Renal pelvis (tissue), 12 donors: Measurements from ENCODE around the gene CYP2B6. TPM values are rescaled to one million over a fixed set of nuclear protein-coding genes. Genes with fewer than 3 reads are reported as not detected.
A peak's percentile ranks its signal among the peaks of the same experiment; 100 is the strongest.
"Not testable (repeated sequence)": the region's sequence is repeated elsewhere in the genome, so short reads cannot be mapped to it uniquely, and the experiment has no call there.

Experiments used
- DNase-seq: peaks from one replicate; pipeline ENCODE4 v3.0.0-alpha.2; 2013
- long read RNA-seq, 16 experiments: transcript quantifications; one replicate each; lab custom pipeline, GENCODE V29; 2026
- polyA plus RNA-seq, 3 donors: library from polyadenylated mRNA; unstranded; fragments of 120-200 nt; gene quantifications; one replicate each; pipeline ENCODE4 v1.2.1, GENCODE V29; 2013; ENCODE audit not compliant: insufficient read length in 3 of 3

The CYP2B6 gene
- 1 to 10 TPM; 2.0 to 3.3 (median 3.0) TPM for polyA plus RNA-seq
- long read RNA-seq, donor 1 = 0 reads
- long read RNA-seq, donor 2 = 0 reads
- long read RNA-seq, donor 3 = 0 reads
- long read RNA-seq, donor 4 = 0 reads
- long read RNA-seq, donor 5 = 0 reads
- long read RNA-seq, donor 6 = 0 reads
- long read RNA-seq, donor 7 = 0 reads
- long read RNA-seq, donor 8 = 0 reads
- long read RNA-seq, donor 9 = 0 reads
- long read RNA-seq, donor 10 = 0 reads
- long read RNA-seq, donor 11 = 0 reads
- long read RNA-seq, donor 12 = 0 reads
- long read RNA-seq, donor 13 = 0 reads
- long read RNA-seq, donor 14 = 0 reads
- long read RNA-seq, donor 15 = 0 reads
- long read RNA-seq, donor 16 = 0 reads

GRCh38 chr19:40990972-40991381 is at the start of gene CYP2B6:
Gene CYP2B6 (plus strand): TSS chr19:40991282. CDS start chr19:40991306, 24 bp downstream.
- no peak for DNase-seq

GRCh38 chr19:40941481-40942219 is 49.4 kb upstream of the CYP2B6 start:
- no peak for DNase-seq

- DNase-seq = no peak
Observed at GRCh38 chr19:40945645-40946044, 45.4 kb upstream of the CYP2B6 start.

DNA sequence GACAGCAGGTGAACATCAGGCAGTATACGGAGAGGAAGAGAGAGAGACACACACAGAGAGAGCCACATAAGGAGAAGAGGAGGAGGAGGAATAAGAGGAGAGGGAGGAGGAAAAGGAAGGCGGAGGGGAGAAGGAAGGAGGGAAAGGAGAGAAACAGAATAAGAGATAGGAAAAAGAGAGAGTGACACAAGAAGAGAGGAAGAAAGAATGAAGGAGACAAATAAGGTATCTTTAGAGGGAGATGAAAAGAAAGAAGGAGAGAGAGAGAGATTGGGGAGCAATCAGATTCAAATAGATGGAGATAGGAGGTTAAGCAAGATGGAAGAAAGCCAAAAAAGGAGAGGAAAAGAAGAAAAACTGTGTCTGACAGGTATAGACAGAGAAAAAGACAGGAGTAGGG is 44.0 kb upstream of the CYP2B6 start:
- no peak for DNase-seq

GRCh38 chr19:40947573-40947972 is 43.5 kb upstream of the CYP2B6 start:
- DNase-seq = no peak

GRCh38 chr19:40948580-40949299 is 42.3 kb upstream of the CYP2B6 start:
- DNase-seq = no peak

DNA sequence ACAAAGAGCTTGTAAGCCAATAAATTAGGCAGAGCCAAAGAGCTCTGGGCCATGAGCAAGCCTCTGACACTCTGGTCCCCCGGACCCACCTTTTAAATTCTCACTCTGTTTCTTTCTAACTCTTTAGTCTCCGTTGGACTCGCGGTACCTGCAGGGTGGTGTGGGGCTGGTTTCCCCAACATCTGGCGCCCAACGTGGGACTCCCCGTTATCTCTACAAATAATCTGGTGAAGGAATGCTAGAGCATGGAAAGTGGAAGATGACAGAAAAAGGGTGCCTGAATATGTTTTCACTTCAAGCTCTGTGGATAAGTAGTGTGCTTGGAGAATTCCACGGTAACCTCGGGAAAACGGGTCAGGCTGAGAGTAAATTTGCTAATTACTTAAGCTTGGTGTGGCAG is 36.5 kb upstream of the CYP2B6 start:
- no peak for DNase-seq

DNA sequence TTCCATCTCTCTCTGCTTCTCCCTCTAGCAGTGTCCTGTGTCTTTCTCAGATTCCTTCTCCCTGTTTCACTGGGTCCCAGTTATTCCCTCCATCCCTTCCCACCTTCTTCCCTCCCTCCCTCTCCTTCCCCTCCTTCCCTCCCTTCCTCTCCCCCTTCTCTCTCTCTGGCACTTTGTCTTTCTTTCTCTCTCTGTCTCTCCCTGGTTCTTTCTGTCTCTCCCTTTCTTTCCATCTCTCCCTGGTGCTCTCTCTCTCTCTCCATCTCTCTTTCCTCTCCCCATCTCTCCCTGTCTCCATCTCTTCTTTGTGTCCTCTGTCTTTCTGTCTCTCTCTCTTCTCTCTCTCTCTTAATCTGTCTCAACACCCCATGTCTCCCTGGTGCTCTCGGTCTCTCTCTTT is 31.7 kb upstream of the CYP2B6 start:
- no peak for DNase-seq

DNA sequence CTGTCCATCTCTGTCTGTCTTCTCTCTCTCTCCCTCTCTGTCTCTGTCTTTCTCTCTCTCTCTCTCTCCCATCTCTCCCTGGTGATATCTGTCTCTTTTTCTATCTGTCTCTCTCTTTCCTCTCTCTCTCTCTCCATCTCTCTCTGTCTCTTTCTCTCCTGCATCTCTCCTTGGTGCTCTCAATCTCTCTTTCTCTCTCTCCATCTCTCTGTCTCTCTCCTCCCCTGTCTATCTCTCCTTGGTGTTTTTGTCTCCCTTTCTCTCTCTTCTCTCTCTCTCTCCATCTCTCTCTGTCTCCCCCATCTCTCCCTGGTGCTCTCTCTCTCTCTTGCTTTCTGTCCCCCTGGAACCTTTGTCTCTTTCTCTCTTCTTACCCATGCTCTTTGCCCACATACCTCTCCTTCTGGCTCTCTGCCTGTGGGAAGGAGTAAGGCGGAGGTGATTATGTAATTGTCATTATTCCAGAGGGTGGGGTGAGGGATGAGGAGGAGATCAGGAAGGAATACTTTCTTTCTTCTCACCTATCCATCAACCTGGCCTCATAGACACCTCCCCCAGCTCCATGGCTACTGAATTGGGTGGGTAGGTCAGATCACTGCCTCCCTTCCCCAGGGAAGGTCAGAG is 30.9 kb upstream of the CYP2B6 start:
- no peak for DNase-seq

DNA sequence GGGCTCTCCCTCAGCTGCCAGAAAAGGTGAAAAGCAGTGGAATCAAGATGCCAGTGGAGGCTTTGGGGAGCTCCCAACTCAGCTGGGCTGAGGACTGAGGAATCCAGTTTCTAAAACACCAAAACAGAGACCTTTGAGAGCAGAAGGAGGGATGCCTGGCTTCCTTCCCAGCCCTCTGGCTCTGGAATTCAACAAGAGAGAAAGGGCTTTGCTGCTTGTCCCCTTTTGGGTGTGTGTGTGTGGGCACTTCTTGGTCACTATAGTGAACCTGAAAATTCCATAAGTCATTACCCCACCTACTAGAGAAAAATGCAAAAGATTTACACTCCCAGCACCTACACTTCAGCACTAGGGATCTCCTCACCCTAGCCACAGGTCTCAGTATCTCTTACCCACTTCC is 30.3 kb upstream of the CYP2B6 start:
- DNase-seq = no peak

DNA sequence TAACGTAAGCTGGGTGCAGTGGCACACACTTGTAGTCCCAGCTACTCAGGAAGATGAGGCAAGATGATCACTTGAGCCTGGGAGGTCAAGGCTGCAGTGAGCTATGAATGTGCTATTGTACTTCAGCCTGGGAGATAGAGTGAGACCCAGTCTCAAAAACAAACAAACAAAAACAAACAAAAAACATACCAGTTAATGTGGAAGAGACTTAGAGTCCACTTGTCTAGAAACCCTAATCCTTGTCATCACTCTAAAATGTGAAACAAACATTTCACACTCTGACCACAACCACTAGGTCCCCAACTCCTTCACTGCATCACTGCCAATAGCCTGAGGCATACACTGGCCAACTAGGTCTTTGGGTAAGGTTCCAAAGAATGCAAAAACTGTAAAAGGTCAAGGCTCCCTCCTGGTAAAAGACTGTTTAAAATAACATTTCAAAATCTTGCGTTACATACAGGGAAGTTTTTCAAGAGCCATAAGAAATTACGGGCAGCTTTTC is 28.6 kb upstream of the CYP2B6 start:
- no peak for DNase-seq

GRCh38 chr19:40964361-40964760 is 26.7 kb upstream of the CYP2B6 start:
- DNase-seq = not testable (repeated sequence)

DNA sequence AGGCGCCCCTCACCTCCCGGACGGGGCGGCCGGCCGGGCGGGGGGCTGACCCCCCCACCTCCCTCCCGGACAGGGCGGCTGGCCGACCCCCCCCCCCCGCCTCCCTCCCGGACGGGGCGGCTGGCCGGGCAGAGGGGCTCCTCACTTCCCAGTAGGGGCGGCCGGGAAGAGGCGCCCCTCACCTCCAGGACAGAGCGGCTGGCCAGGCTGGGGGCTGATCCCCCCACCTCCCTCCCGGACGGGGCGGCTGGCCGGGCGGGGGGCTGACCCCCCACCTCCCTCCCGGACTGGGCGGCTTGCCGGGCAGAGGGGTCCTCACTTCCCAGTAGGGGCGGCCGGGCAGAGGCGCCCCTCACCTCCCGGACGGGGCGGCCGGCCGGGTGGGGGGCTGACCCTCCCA is 25.7 kb upstream of the CYP2B6 start:
- not testable (repeated sequence) for DNase-seq

GRCh38 chr19:40966591-40966990 is 24.5 kb upstream of the CYP2B6 start:
- not testable (repeated sequence) for DNase-seq

GRCh38 chr19:40968065-40968464 is 23.0 kb upstream of the CYP2B6 start:
- DNase-seq = not testable (repeated sequence)

GRCh38 chr19:40969721-40970120 is 21.4 kb upstream of the CYP2B6 start:
- not testable (repeated sequence) for DNase-seq

DNA sequence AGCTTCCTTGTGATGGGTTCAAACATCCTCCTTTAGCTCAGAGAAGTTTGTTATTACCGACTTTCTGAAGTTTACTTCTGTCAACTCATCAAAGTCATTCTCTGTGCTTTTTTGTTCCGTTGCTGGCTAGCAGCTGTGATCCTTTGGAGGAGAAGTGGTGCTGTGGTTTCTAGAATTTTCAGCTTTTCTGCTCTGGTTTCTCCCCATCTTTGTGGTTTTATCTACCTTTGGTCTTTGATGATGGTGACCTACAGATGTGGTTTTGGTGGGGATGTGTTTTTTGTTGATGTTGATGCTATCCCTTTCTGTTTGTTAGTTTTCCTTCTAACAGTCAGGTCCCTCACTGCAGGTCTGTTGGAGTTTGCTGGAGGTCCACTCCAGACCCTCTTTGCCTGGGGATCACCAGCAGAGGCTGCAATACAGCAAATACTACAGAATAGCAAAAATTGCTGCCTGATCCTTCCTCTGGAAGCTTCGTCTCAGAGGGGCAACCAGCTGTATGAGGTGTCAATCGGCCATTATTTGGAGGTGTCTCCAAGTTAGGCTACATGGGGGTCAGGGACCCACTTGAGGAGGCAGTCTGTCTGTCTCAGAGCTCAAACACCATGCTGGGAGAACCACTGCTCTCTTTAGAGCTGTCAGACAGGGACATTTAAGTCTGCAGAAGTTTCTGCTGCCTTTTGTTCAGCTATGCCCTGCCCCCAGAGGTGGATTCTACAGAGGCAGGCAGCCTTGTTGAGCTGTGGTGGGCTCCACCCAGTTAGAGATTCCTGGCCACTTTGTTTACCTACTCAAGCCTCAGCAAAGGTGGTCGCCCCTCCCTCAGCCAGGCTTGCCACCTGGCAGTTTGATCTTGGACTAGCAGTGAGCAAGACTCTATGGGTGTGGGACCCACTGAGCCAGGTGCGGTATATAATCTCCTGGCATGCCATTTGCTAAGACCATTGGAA is 20.4 kb upstream of the CYP2B6 start:
- DNase-seq = not testable (repeated sequence)

- peak; percentile 54 for DNase-seq
Observed at GRCh38 chr19:40974633-40975037, 16.4 kb upstream of the CYP2B6 start.

- no peak for DNase-seq
Observed at GRCh38 chr19:40976134-40976533, 14.9 kb upstream of the CYP2B6 start.

GRCh38 chr19:40976724-40977123 is 14.4 kb upstream of the CYP2B6 start:
- no peak for DNase-seq

DNA sequence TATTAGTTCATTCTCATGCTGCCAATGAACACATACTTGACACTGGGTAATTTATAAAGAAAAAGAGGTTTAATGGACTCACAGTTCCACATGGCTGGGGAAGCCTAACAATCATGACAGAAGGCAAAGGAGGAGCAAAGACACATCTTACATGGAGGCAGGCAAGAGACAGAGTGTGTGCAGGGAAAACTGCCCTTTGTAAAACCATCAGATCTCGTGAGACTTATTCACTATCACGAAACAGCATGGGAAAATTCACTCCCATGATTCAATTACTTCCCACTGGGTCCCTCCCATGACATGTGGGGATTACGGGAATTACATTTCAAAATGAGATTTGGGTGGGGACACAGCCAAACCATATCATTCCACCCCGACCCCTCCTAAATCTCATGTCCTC is 11.3 kb upstream of the CYP2B6 start:
- DNase-seq = not testable (repeated sequence)
